ENCODE results near the gene TMEM63B. TPM values are rescaled to one million over a fixed set of nuclear protein-coding genes. Genes with fewer than 3 reads are reported as not detected.

TMEM63B gene
- total and polyA plus RNA-seq, 2 of the 8 experiments (the other 6 are each of a cell fraction or from before 2014, with no cell fraction given) = 61.1 to 96.8 TPM

DNA sequence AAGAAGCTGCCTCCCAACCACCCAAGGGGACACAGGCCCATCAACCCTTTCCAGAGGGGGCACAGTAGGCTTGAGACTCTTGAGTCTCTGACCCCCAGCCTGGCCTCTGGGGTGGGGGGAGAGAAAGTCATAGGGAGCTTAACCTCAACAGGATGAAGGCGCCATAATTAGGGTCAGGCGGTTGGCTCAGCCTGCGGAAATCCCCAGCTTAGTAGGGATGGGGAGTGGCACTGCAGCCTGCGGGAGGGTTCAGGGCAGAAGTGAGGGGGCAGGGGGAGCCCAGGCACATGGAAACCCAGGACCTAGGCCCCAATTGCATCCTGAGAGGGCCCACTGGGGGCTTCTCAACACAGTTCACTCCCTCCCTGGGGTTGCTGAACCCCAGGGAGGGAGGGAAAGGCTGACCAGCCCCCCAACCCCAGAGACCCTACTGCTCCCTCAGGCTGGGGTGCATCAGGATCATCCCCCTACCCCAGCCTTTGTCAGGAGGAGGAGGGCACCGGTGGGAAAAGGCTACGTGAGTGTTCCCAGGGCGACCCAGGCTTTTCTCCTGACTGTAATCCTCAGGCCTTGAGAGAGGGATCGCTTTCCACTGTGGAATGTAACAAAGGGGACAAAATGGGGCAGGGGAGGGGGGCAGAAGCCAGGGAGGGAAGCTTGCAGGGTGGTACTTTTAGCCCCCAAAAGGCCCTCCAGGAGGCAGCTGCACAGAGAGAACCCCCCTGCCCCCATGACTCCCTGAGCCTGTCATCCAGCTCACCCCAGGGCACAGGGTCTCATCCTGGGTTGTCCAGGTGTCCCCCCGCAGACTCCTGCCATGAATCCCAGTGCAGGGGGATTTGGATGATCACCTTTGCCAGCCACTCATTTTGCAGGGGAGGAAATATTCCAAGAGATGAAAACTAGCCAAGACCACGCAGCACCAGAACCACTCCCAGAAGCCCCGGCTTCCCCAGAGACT is 46.5 kb upstream of the TMEM63B start (continued):
- TF ChIP-seq, protein P1, sequence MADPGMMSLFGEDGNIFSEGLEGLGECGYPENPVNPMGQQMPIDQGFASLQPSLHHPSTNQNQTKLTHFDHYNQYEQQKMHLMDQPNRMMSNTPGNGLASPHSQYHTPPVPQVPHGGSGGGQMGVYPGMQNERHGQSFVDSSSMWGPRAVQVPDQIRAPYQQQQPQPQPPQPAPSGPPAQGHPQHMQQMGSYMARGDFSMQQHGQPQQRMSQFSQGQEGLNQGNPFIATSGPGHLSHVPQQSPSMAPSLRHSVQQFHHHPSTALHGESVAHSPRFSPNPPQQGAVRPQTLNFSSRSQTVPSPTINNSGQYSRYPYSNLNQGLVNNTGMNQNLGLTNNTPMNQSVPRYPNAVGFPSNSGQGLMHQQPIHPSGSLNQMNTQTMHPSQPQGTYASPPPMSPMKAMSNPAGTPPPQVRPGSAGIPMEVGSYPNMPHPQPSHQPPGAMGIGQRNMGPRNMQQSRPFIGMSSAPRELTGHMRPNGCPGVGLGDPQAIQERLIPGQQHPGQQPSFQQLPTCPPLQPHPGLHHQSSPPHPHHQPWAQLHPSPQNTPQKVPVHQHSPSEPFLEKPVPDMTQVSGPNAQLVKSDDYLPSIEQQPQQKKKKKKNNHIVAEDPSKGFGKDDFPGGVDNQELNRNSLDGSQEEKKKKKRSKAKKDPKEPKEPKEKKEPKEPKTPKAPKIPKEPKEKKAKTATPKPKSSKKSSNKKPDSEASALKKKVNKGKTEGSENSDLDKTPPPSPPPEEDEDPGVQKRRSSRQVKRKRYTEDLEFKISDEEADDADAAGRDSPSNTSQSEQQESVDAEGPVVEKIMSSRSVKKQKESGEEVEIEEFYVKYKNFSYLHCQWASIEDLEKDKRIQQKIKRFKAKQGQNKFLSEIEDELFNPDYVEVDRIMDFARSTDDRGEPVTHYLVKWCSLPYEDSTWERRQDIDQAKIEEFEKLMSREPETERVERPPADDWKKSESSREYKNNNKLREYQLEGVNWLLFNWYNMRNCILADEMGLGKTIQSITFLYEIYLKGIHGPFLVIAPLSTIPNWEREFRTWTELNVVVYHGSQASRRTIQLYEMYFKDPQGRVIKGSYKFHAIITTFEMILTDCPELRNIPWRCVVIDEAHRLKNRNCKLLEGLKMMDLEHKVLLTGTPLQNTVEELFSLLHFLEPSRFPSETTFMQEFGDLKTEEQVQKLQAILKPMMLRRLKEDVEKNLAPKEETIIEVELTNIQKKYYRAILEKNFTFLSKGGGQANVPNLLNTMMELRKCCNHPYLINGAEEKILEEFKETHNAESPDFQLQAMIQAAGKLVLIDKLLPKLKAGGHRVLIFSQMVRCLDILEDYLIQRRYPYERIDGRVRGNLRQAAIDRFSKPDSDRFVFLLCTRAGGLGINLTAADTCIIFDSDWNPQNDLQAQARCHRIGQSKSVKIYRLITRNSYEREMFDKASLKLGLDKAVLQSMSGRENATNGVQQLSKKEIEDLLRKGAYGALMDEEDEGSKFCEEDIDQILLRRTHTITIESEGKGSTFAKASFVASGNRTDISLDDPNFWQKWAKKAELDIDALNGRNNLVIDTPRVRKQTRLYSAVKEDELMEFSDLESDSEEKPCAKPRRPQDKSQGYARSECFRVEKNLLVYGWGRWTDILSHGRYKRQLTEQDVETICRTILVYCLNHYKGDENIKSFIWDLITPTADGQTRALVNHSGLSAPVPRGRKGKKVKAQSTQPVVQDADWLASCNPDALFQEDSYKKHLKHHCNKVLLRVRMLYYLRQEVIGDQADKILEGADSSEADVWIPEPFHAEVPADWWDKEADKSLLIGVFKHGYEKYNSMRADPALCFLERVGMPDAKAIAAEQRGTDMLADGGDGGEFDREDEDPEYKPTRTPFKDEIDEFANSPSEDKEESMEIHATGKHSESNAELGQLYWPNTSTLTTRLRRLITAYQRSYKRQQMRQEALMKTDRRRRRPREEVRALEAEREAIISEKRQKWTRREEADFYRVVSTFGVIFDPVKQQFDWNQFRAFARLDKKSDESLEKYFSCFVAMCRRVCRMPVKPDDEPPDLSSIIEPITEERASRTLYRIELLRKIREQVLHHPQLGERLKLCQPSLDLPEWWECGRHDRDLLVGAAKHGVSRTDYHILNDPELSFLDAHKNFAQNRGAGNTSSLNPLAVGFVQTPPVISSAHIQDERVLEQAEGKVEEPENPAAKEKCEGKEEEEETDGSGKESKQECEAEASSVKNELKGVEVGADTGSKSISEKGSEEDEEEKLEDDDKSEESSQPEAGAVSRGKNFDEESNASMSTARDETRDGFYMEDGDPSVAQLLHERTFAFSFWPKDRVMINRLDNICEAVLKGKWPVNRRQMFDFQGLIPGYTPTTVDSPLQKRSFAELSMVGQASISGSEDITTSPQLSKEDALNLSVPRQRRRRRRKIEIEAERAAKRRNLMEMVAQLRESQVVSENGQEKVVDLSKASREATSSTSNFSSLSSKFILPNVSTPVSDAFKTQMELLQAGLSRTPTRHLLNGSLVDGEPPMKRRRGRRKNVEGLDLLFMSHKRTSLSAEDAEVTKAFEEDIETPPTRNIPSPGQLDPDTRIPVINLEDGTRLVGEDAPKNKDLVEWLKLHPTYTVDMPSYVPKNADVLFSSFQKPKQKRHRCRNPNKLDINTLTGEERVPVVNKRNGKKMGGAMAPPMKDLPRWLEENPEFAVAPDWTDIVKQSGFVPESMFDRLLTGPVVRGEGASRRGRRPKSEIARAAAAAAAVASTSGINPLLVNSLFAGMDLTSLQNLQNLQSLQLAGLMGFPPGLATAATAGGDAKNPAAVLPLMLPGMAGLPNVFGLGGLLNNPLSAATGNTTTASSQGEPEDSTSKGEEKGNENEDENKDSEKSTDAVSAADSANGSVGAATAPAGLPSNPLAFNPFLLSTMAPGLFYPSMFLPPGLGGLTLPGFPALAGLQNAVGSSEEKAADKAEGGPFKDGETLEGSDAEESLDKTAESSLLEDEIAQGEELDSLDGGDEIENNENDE (IDR thresholded peaks at IDR 0.05; ENCODE audit: insufficient replicate concordance, low read length) = no peak
- no peak for TF ChIP-seq SIX5 (IDR thresholded peaks at IDR 0.05; ENCODE audit: low read depth, low read length)
- TF ChIP-seq BRCA1 (IDR thresholded peaks at IDR 0.05; ENCODE audit: low read depth, low read length) = no peak
- no peak for TF ChIP-seq SP1 (IDR thresholded peaks at IDR 0.05; ENCODE audit: low read depth, low read length)
- TF ChIP-seq SP4 (IDR thresholded peaks at IDR 0.05; ENCODE audit: low read length) = no peak
- no peak for TF ChIP-seq ZNF274 (IDR thresholded peaks at IDR 0.05; ENCODE audit: borderline replicate concordance, extremely low read depth, low read length)
- TF ChIP-seq, protein P2, sequence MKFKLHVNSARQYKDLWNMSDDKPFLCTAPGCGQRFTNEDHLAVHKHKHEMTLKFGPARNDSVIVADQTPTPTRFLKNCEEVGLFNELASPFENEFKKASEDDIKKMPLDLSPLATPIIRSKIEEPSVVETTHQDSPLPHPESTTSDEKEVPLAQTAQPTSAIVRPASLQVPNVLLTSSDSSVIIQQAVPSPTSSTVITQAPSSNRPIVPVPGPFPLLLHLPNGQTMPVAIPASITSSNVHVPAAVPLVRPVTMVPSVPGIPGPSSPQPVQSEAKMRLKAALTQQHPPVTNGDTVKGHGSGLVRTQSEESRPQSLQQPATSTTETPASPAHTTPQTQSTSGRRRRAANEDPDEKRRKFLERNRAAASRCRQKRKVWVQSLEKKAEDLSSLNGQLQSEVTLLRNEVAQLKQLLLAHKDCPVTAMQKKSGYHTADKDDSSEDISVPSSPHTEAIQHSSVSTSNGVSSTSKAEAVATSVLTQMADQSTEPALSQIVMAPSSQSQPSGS (IDR thresholded peaks at IDR 0.05; ENCODE audit: low read length) = no peak
- no peak for TF ChIP-seq MAFK (IDR thresholded peaks at IDR 0.05; ENCODE audit: low read depth, low read length)

All from H1 (cell line).